Cardiac fibroblast (primary cell): ENCODE measurements around the gene ANKRD28.
"Not testable (repeated sequence)": the region's sequence is repeated elsewhere in the genome, so short reads cannot be mapped to it uniquely, and the experiment has no call there.

Source experiments
- DNase-seq, 2 donors: peaks; one replicate each; pipeline versions ENCODE4 v3.0.0 to v3.0.0-alpha.2; 2010; ENCODE audit warnings: low read depth in 2 of 2
- H3K4me3 ChIP-seq, 2 donors: replicated peaks in 1 of 2; 1 replicate in 1 of 2; 2 replicates in 1 of 2; pipeline ENCODE4 v1.5.1; 2011; ENCODE audit warnings: low read depth in 2 of 2, low read length in 2 of 2, mild to moderate bottlenecking in 2 of 2, moderate library complexity in 1 of 2
- TF ChIP-seq, protein P1 (sequence below): IDR thresholded peaks from one replicate; pipeline ENCODE4 v1.5.1; 2011; ENCODE audit warnings: low read depth, mild to moderate bottlenecking, low read length, inconsistent platforms

ANKRD28 gene

DNA sequence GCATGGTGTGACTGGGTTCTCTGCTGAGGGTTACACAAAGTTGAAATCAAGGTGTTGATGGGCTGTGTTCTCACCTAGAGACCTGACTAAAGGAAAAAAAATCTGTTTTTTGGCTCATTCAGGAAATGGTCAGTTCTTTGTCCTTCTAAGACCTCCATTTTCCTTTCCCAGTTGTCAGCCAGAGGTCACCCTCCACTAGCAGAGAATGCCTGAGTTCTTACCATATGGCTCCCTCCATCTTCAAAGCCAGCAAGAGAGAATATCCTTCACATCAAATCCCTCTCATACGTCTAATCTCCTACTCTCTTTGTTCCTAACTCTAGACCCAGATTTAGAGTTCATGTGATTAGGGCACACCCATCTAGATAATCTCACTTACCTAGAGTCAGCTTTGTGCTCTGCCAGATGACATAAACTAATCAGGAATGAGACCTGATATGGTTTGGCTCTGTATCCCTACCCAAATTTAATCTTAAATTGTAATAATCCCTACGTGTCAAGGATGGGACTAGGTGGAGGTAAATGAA, 19.4 kb downstream of the ANKRD28 start:
- TF ChIP-seq, protein P1, sequence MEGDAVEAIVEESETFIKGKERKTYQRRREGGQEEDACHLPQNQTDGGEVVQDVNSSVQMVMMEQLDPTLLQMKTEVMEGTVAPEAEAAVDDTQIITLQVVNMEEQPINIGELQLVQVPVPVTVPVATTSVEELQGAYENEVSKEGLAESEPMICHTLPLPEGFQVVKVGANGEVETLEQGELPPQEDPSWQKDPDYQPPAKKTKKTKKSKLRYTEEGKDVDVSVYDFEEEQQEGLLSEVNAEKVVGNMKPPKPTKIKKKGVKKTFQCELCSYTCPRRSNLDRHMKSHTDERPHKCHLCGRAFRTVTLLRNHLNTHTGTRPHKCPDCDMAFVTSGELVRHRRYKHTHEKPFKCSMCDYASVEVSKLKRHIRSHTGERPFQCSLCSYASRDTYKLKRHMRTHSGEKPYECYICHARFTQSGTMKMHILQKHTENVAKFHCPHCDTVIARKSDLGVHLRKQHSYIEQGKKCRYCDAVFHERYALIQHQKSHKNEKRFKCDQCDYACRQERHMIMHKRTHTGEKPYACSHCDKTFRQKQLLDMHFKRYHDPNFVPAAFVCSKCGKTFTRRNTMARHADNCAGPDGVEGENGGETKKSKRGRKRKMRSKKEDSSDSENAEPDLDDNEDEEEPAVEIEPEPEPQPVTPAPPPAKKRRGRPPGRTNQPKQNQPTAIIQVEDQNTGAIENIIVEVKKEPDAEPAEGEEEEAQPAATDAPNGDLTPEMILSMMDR, result no peak
- DNase-seq, result no peak

DNA sequence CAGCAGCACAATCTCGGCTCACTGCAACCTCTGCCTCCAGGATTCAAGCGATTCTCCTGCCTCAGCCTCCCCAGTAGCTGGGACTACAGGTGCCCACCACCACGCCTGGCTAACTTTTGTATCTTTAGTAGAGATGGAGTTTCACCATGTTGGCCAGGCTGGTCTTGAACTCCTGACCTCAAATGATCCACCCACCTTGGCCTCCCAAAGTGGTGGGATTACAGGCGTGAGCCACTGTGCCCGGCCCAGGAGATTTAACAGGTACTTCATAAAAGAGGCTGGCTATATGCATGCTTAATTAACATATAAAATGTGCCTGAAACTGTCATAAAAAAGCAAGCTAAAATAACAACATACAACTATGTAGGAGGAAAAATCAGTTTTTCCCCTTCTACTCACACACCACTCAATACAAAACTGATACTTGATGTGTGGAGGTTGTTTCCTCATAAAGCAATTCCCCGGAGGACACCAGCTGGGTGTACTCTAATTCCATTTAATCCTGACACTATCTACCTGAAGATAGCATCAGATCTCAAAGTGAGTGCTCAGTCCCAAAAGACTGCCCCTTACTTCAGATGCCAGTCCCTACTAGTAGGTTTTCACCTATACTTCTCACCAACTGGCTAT, 22.7 kb downstream of the ANKRD28 start:
- not testable (repeated sequence) for DNase-seq, H3K4me3 ChIP-seq

More for the DNA sequence above, 19.4 kb downstream of the ANKRD28 start:
- no peak overlapping the region for H3K4me3 ChIP-seq

DNA sequence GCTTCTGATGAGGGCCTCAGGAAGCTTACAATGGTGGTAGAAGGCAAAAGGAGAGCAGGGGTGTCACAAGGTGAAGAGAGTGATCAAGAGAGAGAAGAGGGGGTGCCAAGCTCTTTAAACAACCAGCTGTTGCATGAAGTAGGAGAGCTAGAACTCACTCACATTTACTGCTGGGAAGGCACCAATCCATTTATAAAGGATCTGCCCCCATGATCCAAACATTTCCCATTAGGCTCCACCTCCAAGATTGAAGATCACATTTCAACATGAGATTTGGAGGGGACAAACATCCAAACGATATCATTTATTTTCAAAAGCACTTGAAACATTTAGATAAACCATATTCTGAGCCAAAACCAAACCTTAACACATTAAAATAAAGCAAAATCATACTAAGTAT, 26.3 kb downstream of the ANKRD28 start:
- no peak overlapping the region for H3K4me3 ChIP-seq
- no peak for DNase-seq
- TF ChIP-seq, protein P1, result no peak

DNA sequence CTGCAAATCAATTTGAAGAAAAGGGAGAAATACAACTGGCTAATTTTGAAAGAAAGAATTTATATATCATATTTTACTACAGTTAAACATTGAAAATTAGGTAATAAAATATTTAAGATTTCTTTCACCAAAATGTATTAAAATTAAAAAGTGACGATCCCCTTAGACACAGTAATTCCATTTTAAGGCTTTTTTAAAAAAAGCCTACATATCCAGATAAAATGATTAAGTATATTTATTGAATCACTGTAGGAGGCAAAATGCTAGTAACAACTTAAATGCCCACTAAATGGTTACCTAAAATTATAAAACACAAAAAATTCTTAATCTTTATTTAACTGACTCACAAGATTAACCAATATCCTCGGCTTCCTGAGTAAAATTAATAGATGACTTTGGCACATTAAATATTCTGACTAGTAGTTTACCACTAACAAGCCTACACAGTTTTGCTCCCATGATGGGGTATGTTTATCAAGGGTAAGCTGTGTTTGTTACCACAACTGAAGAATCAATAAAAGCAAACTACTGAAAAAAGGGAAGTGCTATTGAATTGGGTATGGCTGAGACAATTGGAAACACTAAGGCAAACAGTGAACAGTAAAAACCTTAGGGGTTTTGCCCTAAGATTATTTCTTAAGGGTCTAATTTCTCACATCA, 28.4 kb downstream of the ANKRD28 start:
- no peak overlapping the region for H3K4me3 ChIP-seq
- TF ChIP-seq, protein P1, result no peak
- no peak for DNase-seq

DNA sequence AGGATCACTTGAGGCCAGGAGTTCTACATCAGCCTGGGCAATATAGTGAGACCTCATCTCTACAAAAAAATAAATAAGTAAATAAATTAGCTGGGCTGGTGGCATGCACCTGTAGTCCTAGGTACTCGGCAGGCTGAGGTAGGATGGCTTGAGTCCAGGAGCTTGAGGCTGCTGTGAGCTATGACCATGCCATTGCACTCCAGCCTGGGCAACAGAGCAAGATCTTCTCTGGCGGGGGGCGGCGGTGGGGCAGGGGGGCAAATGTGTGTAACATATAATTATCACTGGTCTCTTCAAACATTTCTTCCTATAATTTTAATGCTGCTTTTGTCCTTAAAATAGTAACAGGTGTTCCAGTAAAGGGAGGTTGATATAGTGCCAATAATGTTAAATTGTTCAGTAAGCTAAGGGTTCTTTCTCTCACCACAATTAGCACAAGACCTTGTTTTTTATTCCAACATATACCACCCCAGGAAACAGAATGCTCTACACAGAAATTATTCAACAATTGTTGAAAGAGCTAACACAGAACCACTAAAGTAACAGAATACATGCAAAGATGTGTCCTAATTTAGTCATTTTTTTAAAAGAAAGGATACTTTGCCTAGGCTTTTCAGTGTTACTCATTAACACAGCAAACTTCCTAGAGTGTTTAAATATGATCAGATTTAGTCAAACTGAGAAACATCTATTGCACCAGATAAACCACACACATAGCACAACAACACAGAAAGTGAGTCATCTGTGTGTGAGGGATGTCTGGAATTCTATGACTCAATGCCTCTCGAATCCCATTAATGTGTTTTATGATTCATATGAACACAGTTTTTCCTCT, 29.1 kb downstream of the ANKRD28 start:
- TF ChIP-seq, protein P1, result no peak
- no peak overlapping the region for H3K4me3 ChIP-seq
- peak; percentile 94 to 97 for DNase-seq

DNA sequence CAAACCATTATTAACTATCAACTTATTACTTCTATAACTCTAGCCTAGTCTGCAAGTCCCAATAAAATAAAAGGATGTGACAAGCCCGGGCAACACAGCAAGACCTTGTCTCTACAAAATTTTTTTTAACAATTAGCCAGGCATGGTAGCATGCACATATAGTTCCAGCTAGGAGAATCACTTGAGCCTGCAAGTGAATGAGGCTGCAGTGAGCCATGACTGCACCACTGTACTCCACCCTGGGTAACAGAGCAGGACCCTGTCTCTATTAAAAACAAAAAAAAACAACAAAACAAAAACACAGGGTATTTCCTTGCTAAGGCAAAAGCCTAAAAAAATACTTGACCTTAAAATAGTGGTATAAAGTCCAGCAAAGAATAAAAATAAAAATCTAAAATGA, 31.4 kb downstream of the ANKRD28 start:
- no peak overlapping the region for H3K4me3 ChIP-seq
- TF ChIP-seq, protein P1, result no peak
- no peak for DNase-seq

GRCh38 chr3:15758295-15758694, 39.5 kb downstream of the ANKRD28 start:
- TF ChIP-seq, protein P1, result no peak
- DNase-seq, result no peak
- no peak overlapping the region for H3K4me3 ChIP-seq
